HG02943 (cell line): Measurements from ENCODE around the gene CLIC3.

Source experiments
- ATAC-seq: cut with Tn5 transposase; IDR thresholded peaks from one replicate; pipeline ENCODE4 v1.9.1; 2021; ENCODE audit warnings: mild to moderate bottlenecking, low read depth, moderate library complexity; ENCODE audit not compliant: unreplicated experiment

CLIC3 gene

DNA sequence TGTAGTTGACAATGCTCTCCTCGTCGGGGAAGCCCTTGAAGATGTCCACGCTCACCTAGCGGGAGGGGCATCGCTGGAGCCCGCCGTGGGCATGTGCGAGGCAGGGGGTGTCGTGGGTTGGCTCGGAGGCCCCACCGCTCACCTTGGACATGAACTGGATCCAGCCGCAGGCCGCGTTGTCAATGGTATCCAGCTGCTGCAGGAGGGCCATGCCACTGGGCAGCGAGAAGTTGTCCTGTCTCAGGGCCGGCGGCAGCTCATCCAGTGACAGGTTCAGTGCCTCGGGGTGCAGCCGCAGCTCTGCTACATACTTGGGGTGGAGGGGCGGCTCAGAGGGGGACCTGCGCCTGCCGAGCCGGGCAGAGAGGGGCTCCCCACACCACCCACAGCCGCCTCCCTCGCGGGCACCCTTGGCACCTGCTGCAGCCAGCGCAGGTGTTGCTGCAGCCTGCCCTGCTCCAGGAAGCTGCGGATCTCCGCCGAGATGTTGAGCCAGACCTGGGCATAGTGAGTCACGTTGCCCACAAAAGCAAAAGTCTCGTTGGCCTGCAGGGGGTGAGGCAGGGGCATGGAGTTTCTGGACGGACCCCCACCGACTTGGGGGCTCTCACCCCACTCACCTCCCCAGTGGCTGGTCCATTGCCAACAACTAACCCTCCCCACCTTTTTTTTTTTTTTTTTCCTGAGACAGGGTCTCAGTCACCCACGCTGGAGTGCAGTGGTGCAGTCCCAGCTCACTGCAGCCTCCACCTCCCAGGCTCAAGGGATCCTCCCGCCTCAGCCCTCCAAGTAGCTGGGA is 22.6 kb upstream of the CLIC3 start:
- no peak for ATAC-seq

DNA sequence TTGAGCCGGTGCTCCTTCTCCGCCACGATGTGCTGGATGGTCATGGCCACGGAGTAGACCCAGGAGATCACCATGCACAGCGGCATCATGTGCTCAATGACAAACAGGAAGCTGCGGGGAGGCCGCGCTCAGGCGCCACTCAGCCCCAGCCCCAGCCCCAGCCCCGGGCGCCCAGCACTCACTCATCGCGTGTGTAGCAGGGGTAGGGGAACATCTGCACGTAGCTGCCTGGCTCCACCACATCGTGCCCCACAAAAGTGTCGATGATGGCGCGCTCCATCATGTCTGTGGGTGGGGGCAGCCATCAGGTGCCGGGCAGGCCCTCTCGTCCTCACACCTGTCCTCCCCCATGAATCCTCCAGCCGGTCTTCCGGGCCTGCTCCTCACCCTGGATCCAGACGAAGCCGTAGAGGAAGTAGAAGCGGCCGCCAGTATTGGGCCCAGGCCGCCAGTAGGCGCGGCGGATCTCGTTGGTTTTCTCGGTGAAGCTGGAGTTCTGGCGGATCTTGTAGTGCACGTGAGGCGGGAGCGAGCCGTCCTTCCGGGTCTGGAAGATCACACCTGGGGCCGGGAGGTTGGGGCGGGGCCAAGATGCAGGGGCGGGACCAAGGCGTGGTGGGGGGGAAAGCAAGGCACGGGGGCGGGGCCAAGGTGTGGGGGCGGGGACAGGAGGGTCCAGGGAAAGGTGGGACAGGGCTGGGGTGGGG is 21.6 kb upstream of the CLIC3 start:
- ATAC-seq: no peak

DNA sequence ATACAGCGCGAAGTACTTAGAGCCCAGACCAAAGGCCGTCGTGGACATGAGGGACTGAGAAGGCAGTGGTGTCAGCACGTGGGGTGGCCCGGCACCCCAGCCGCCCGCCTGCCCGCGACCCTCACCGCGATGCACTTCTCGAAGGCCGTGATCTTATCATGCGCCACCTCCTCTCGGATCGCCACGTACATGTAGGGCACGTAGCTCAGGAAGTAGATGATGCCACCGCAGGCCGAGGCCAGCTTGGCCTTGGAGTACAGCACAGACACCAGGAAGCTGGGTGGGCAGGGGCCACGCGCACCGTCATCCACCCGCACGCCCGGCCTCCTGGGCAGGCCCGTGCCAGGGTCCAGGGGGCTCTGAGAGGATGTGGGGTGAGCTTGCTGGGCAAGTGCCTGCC is 20.7 kb upstream of the CLIC3 start:
- ATAC-seq: no peak

DNA sequence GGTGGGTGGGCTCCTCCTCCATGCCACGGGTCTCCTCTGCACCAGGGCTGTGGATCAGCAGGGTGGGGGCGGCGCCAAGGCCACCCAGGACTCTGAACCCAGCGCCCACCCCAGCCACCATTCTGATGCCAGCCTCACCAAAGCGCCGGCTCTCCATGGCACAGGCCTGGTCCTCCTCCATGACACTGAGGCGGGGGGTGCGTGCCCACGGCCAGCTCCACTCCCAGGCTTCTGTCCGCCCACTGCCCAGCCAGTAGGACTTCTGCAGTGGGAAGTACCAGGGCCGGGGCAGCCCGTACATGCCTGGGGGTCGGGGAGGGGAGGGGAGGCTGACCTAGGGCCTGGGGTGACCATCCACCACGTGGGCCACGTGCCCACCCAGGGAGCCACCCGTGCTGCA is 20.1 kb upstream of the CLIC3 start:
- no peak for ATAC-seq

DNA sequence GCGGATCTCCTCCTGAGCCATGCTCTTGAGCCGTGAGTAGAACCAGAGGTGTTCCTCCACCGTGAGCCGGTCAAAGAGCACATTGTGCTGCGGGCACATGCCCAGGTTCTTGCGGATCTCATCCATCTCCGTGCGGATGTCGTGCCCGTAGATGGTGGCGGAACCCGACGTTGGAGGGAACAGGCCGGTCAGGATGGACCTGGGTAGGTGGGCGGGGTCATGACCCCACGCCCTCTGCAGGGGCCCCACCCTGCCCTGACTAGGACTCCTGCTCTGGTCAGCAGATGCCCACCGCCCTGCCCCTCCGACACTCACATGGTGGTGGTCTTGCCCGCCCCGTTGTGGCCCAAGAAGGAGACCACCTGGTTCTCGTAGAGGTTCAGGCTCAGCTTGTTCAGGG is 19.6 kb upstream of the CLIC3 start:
- no peak for ATAC-seq

DNA sequence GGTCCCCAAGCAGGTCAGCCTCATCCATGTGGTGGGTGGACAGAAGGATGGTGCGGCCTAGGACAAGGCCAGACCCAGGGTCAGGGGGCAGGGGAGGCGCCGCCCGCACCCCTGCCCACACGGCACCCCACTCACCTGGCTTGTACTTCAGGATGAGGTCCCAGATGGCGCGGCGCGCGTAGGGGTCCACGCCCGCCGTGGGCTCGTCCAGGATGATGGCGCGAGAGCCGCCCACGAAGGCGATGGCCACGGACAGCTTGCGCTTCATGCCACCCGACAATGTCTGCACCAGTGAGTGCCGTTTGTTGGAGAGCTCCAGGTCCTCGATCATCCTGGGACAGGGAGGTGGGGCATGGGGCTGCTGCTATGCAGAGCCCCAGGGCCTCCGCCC is 19.2 kb upstream of the CLIC3 start:
- ATAC-seq: no peak

DNA sequence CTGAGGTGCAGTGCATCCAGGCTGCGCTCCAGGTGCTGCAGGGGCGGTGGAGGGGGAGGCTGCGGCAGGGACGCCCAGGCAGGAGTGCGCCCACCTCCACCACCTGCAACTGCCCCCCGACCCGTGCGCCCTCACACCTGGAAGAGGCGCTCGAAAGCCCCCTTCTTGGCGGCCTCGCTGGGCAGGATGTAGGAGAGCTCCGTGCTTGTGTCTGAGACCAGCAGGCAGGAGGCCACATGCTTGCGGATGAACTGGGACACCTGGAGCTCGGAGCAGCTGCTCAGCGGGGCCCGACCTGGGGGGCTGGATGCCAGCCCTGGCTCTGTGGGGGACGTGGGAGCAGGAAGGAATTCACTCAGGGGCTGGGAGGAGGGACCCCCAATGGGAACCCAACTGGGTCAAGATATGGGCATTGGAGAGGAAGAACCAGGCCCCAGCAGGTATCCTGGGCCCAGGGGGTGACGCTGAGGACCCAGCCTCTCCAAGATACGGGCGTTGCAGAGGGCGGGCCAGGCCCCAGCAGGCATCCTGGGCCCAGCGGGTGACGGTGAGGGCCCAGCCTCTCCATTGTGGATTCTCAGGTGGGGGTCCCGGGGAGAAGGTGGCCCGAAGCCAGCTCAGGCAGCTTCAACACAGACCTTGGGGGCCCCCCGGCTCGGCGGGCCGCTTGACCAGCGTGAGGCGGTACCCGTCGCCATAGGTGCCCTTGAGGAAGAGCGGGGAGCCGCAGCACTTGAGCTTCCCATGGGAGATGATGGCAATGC is 18.6 kb upstream of the CLIC3 start:
- no peak for ATAC-seq

DNA sequence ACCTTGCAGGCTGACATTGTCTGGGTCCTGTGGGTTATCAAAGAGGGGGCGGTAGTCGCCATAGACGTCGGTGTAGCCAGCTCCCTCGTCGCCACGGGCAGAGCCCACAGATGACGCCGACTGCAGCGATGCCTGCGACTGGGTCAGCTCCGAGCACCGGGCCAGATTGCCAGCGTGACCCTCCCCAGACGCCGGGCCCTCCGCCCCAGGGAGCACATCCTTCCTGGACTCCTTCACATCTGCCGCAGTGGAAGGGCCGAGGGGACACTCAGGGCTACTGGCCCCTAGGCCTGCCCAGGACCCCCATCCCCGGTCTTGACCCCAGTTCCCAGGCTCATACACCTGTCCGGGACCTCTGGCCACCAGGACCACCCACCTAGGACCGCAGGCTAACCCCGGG is 17.8 kb upstream of the CLIC3 start:
- ATAC-seq: no peak

DNA sequence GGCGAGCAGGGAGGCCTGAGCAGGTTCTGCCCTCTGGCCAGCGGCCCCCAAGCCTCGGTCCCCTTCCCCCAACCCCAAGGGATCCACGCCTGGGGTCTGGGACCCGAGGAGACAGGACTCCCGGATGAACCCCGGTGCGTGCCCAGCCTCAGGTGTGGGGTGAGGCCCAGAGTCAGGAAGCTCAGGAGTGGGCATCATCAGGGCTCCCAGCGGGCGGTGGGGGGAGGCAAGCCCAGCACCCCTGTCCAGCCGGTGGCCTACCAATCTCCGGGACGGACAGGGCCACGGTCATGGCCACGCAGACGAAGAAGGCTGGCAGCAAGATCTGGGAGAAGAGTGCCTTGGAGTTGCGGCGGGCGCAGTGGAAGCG is 17.2 kb upstream of the CLIC3 start:
- ATAC-seq: no peak

DNA sequence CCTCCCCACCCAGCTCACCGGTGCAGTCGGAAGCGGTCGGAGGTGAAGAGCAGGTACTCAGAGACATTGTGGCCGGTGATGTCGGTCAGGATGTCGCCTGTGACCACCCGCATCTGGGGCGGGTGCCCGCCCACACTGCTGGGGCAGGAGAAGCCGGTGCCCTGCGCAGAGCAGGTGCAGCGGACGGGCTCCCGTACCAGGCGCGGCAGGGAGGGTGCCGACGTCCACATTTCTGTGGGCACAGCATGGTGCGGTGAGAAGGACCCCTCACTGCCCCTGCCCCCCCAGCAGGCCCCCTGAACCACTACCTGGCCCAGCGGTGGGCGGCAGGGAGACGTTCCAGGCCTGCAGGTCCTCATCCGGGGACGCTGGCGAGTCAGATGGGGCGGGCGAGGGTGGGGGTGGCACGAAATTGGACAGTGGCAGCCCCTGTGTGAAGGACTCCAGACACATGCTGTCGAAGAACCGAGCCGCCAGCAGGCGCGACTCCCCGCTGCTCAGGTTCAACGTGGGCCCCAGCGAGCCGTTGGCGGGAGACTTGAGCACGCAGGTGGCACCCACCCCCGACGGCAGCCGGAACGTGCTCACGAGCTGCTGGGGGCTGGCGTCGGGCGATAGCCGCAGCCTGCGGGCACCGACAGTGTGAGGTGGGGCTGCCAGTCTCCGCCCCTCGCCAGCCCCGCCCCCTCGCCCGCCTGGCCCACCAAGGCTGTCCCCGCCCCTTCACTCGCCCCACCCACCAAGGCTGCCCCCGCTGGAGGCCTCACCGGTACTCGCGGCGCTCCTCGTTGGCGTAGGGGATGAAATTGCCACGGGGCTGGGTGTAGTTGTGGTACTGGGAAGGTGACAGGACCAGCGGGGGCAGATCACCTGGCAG is 16.6 kb upstream of the CLIC3 start:
- no peak for ATAC-seq

DNA sequence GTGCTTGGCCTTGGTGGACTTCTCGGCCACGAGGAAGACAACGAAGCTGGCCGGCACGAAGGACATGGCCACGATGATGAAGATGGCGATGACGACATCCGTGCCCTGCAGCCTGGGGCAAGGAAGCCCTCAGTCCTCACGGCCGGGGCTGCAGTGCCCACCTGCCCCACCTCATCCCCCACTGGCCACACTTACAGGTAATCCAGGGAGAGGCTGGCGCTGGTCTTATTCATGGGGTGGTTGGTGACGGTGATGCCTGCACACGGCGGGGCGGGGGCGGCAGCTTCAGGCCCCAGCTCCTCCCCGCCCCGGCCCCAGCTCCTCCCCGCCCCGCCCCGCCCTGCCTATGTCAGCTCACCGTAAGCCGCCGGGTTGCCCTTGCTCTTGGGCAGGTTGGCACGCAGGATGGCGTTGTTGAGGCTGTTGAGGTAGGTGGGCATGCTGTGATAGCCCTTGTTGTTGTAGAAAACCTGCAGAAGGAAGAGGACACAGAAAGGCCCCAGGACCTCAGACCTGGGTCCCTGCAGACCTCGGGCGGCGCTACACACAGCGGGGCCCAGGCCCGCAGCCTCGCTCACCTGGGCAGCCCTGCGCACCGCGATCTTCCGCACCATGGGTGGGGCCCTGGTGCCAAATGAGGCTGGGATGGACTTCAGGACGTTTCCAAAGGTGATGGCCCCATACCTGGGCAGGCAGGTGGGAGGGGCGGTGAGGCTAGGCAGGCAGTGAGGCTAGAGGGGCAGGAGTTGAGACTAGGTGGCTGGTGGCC is 15.7 kb upstream of the CLIC3 start:
- no peak for ATAC-seq

DNA sequence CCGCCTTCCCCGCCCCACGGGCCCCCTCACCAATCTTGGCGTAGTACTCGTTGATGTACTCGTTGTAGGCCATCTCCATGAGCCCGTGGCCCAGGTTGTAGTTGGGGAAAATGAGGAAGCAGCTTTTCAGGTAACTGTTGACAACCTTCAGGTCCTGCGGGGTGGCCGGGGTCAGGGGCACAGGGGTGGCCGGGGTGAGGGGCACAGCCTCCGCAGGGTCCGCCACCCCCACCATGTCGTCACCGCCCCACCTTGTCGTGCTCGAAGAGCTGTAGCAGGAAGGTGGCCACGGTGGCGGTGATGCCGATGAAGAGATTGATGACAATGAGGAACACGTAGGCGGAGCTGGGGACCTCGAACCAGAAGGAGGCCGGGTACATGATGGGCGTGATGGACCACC is 14.8 kb upstream of the CLIC3 start:
- ATAC-seq: no peak

DNA sequence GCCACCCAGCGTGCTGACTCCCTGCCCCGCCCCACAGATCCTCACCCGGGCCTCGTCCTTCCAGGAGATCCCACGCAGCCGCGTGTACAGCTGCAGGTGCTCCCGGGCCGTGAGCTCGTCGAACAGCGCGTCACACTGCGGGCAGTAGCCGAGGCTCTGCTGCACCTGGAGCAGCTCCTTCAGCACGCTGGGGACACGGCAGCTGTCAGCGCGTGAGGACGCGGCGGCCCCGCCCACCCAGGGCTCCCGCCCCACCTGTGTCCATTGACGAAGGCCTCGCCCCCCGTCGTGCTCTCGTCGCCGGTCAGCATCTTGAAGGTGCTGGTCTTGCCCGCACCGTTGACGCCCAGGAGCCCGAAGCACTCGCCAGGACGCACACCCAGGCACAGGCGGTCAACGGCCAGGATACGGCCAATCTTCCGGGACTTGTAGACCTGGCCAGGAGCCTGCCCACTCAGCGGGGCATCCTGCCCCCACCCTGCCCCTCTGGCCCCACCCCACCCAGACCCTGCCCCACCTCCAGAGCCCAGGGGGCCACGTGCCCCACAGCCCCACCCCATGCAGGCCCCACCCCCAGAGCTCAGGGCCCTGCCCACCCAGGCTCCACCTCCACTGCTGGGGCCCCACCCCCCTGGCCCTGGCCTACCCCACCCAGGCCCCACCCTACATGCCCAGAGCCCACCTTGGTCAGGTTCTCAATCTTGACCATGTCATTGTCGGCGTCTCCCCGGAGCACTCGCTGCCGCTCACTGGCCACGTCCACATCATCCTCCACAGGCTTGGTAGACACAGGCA is 13.8 kb upstream of the CLIC3 start:
- no peak for ATAC-seq

DNA sequence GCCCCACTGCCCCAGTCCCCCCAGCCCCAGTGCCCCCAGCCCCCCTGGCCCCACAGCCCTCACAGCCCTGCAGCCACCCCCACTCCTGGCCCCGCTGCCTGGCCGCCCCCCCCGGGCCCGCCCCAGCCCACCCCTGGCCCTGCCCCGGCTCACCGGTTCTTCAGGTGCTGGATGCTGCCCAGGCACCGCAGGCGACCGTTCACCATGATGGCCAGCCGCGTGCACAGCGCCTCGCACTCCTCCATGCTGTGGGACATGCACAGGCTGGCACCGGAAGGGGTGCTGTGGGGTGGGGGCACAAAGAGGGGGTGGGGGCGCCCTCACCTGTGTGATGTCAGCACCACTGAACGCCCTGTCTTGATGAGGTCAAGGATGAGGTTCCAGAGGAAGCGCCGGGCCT is 12.8 kb upstream of the CLIC3 start:
- ATAC-seq: no peak

DNA sequence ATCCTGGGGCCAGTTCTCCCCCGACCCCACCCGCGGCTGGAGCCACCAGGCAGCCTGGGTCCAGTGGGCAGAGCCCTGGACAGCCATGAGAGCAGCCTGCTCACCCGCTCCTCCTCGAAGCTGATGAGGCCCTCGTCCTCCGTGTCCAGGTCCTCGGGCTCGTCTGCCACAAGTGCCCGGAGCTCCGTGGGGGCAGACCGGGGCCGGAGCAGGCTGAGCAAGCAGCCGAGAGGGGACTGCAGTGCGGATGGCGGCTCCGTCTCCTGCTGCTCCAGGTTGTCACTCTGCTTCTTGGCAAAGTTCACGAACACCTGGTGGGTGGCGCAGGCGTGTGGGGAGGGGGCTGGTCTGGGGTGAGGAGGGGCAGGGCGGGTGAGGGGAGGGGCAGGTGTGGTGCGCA is 11.9 kb upstream of the CLIC3 start:
- no peak for ATAC-seq

DNA sequence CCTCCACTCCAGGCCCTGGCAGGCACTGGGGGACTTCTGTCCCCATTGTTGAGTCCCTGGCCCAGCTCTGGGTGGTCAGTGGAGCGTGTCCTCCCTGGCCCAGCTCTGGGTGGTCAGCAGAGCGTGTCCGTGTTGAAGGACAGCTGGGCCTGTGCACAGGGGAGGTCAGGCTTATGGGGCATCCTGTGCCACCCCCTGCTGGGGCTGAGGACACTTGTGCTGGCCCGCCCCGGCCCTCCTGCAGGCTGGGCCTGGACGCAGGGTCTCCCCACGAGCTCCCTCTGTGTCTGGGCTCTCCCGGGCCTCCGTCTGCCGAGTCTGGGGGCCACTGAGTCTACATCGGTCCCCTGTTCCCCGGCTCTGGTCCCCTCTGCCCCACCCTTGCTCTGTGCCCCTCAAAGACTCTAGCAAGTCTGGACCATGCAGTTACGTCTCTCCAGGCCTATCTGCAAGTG is 11.5 kb upstream of the CLIC3 start:
- no peak for ATAC-seq

DNA sequence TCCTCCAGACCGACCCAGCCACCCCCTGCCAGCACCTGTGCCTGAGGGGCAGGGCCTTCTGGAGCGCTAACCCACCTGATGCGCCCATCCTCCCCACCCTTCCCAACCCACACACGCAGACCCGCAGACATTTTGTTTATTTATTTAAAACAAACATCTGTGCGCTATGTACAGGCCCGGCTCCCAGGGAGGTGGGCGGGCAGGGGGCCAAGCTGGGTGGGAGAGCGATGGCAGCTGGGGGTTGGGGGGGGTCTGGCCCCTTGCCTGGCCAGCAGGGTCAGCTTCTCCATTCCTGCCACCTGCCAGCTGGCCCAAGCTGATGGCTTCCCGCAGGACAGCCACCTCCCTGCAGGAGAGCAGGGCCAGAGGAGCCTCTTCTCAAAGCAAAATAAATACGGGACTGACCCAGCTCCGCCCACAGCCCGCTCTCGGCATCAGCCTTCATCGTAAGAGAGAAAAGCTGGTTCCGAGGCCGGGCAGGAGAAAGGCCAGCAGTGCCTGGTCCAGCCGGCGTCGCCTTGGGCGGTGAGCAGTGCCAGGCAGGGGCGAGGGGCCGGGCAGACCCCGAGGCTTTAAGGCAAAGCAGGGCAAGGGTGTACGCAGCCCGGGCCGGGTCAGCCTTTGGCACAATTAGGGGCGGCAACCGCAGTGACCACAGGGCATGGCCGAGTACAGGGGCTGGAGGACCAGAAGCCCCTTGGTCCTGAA is 10.9 kb upstream of the CLIC3 start:
- no peak for ATAC-seq
